Stimulated activated CD4-positive, alpha-beta T cell treated with anti-CD3 and anti-CD28 coated beads, Interleukin-12 subunit alpha, Interleukin-12 subunit beta, amount 100 ng/mL, for 24 hours (primary cell): ENCODE measurements around the gene IDH3B.
"Not testable (repeated sequence)": the region's sequence is repeated elsewhere in the genome, so short reads cannot be mapped to it uniquely, and the experiment has no call there.

Source experiments
- DNase-seq, 2 experiments: peaks; one replicate each; pipeline ENCODE4 v3.0.0-alpha.2; 2020; ENCODE audit warnings: low read depth in 2 of 2

IDH3B gene

DNA sequence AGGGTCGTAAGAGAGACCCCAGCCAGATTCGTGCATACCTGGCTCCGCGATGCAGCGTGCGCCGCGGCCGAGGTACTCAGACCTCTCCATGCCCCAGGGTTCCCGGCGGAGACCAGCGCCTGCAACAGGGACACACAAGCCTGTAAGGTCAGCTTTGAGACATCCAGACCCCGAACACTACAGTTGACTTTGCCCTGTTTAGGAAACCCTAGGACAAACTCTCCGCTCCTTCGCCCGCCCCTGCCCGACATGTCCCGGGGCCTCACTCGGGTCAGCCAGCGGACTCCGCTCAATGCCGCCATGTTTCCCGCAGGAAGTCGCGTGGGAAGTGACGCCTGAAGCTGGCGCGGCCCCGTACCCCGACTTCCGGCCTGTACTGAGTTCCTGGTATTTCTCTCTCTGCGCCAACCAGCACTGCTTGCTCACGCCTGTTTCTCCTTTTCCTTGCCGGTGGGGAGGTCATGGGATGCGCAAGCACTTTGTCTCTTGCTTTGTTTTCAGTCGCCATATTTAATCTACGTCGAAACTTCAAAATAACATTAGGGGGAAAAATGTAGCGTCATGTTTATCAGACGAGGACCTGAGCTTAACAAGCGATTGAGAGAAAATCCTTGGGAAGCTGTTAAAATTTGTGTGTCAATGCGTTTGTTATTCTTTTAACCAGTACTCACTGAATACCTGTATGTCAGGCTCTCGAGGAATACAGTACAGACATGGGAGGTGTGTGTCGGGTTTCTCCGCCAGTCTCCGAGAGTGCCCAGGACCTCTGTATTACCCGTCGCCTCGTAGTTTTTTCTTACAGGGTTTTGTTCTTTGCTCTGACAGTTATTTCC, at the start of gene IDH3B:
Gene IDH3B, minus strand, starts transcription at position 330 of the 833 bp plus-strand sequence. Its CDS starts 28 bp downstream, at position 302.
- DNase-seq, result peak; percentile 86 to 88

DNA sequence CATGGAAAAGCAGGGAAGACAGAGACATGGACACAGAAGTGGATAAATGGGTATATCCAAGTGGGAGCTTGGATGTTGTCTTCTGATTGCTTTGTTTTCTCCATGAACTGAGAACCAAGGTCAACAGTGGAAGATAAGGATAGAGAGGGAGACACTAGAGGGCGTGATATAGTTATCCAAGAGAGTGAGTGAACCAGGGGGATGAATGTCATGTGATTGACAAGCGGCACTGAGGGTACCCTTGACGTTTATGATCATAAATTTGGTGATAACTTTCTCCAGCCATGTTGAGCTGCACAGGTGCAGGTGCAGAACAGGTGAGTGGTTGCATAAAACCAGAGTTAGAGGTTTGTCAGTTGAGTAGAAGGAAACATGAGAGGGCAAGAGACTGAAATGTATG, 49.3 kb upstream of the IDH3B start:
- no peak for DNase-seq

DNA sequence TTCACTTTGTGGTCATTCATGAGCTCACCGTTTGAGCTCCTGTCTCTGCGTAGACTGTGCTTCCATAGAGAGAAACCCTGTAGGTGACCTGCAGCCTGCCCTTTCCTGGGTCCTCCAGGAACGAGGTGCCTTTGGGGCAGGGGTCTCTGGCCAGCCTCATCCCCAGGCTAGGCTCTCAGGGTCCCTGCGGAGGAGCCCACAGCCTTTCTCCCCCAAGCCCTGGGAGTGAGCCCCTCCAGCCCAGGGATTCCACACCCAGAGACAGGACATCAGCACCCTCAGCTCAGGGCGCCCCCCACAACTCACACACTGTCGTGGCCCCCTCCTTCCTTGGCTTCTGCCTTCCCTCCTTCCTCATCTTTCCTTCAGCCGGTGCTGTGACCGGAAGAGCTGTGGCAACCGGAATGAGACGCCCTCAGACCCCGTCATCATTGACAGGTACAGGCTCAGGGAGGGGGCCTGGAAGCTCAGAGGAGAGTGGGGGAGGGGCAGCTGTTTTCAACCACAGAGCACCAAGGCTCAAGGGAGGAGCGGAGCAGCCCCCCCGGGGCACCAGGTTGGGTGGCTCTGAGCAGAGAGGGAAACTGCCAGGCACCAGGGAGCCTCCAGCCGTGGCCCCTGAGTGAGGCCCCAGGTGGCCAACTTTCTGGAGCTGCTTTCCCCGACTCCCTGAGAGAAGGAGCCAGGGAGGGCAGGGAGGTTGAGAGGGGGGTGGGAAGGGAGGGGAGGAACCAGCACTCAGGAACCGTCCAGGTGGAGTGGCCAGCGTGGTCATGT, 45.4 kb upstream of the IDH3B start:
- DNase-seq, result no peak

DNA sequence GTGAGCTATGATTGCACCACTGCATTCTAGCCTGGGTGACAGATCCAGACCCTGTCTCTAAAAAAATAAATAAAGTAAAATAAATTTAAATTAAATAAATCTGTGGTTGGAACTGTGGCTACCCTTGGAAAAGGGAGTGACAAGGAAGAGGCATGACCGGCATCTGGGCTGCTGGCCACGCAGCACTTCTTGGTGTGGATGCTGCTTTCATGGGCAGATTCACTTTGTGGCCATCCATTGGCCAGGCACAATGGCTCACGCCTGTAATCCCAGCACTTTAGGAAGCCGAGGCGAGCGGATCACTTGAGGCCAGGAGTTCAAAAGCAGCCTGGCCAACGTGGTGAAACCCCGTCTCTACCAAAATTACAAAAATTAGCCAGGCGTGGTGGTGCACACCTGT, 44.6 kb upstream of the IDH3B start:
- DNase-seq, result no peak

DNA sequence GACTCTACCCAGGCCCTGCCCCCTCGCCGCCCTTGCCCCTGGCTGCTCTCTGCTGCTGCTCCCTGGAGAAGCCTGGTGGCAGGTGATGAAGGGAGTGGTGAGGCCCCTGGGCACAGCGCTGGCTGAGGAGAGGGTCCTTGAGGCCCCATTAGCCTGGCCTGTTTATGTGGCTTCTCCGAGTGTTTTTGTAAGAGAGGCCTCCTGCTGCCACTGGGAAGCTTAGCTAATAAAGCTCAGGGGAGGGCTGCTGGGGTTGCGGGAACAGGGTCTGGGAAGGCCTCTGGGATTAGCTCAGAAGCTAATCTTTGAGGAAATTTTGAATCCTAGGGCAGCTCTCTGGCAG, 44.0 kb upstream of the IDH3B start:
- DNase-seq, result no peak

DNA sequence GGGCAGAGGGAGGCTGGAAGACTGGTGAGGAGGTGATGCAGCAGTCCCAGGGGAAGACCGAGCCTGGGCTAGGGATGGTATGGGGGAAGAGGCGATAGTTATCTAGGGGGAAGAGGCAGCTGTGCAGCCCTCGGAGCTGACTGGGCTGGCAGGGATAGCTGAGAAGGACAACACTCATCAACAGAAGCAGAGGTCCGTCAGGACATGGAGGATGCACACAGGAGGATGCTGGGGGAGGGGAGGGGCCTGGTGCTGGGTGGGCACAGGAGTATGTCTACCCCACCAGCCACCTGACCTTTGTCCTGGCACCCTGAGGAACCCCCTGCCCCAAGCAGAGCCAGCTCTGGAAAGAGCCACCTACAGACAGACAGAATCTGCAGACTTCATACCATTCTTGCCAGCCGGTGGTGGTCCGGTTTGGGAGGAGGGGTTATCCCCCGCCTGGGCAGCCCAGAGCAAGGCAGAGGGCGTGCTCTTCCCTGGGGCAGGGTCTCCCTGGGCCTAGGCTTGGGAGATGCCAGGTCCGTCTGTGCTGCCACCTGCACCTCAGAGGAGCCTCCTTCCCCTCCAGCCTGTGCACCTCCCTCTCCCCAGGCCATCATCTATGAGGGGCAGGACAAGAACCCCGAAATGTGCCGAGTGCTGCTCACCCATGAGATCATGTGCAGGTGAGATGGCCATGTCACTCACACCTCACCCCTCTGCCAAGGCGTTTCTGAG, 43.5 kb upstream of the IDH3B start:
- no peak for DNase-seq

DNA sequence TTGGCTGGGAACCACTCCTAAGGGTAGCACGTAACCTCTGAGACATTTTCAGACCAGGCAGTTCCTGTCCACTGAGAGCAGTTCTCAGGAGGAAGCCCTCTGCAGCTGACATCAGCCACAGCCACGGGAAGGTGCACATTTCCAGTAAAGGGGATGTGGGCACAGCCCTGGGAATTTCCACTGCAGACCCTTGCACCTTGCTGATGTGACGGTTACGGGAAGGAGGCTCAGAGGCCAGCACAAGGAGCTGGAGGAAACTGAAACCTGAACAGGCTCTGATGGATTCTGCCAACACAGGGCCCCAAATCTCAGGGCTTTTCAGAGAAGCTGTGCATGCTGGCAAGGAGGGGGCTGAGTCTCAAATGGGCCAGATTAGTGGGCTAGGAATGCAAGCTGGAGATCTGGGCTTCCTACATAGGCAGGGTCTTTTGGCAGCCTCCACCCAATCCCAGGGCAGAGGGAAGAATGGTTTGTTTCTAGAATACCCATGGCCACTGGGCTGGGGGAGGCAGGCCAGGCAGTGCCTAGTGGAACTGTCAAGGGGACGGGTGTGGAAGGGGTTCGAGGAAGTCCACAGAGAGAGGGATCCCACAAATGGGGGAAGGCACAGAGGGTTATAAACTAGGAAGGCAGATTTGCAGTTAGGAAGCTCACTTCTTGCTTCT, 42.8 kb upstream of the IDH3B start:
- no peak for DNase-seq

DNA sequence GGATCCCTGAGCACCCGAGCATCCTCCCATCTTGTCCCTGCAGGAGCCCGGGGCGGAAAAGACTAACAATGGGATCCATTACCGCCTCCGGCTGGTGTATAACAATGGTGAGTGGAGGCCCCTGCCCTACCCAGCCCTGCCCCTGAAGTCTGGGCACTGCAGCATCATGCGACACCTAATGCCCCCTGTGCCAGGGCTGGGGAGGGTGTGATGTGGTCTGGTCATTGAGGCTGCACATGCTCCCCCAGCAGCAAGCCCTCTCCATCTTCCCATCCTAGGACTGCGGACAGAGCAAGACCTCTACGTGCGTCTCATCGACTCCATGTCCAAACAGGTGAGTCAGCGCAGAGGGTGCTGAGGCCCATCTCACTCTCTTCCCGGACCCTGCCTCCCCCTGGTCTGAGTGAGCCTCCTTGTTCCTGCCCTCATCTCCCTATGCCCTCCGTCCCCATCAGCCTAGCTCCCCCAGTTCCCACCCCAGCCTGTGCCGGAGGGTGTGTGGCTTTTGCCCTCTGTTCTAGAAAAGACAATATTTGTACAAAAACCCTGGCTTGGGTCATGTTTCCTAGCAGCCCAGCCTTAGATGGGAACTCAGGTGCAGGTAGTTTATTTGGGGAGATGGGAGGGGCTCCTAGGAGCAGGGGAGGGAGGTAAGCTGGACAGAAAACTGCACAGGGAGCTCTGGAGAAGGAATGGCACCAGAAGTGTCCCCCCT, 42.1 kb upstream of the IDH3B start:
- no peak for DNase-seq

DNA sequence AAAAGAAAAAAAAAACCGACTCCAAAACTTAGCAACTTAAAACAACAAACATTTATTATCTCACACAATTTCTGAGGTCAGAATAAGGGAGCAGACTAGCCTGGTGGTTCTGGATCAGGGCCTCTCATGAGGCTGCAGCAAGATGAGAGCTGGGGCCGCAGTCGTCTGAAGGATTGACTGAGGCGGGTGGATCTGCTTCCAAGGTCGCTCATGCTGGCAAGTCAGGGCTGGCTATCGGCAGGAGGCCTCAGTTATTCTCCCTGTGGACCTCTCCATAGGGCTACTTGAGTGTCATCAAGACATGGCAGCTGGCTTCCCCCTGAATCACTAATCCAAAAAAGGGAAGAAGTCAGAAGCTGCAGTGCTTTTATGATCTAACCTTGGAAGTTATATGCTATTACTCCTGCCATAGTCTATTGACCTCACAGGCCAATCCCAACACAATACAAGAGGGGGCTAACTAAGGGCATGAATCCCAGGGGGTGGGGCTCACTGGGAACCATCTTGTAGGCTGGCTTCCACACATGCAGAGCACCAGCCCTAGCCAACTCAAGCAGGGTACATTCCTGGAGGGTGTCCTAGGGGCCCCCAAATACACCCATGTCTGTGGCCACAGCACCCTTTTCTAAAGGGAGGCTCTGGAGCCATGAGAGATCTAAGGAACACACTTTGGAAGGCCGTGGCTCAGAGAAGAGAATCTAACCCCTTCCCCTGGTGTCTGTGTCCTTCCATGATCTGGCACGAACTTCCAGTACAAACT, 39.9 kb upstream of the IDH3B start:
- no peak for DNase-seq

DNA sequence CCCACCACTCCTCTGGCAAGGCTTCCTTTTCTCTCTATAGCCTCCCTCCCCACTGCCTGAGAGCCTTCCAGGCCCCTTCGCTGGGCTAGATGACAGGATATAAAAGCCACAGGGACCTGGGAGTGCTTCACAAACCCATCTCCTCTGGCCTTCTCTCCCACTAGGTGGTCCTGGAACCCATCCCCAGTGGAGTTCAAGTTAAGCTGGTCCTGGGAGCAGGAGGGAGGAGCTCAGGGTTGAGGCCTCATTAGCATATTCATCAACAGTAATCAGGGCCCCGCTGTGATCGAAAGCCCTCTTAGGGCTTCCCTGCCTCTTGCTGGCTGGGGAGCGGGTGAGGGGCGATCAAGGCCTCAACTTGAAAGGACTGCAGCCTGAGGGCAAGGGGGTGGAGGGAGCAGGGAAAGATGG, 37.7 kb upstream of the IDH3B start:
- DNase-seq, result no peak

DNA sequence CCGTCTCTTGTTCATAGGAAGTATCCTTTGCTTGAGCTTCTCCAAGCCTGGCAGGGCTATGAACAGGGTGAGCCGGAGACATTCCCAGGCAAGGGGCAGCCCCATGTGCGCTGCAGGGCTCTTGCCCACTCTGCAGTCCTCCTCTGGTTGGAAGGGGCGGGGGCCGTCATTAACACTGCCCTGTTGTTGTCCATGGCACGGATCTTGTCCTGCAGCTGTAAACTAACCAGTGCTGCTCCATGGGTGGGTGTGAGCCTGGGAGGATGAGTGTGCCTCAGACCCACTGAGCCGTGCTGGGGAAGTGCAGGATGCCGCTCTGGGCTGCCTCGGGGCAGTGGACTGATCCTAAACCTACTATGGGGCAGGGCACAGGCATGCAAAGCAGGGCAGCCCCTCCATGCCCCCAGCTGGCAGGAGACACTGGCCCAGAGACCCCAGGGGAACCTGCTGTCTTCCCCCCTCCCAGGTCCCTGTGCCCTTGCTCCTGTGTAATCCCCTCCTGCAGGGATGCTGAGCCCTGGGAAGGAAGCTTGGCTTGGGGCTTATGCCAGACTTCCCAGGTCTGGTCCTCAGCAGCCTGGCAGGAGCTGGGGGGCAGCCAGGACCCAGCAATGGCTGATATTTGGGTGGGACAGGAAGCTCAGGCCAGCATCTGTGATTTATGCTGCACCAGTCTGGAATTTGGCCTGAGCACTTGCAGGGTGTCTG, 37.1 kb upstream of the IDH3B start:
- no peak for DNase-seq

DNA sequence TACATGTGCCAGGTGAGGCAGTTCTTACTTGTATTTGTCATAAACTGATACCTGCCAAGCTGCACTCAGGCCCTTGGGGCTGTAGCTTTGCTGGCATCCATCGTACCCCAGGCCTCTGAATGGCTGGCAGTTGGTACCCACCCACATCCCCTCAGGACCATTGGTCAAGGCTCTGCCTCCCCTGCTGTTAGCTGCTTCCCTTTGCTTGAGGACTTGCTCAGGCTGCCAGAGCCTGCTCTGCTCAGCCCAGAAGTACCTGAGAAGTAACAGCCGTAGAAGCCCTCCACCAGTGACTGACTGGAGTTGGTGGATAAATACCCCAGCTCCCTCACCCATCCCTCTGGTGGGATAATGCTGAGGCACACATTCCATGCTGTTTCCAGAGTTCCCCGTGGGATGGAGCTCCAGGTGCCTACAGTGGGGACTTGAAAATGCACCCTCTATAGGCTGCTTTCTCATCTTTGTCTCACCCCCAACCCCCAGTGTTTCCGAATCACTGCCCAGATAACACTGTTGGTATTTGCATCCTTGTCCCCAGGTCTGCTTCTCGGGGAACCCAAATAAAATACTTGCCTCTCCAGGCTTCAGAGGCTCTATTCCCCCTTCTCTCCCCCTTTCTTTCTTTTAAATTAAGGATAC, 35.9 kb upstream of the IDH3B start:
- DNase-seq, result no peak

DNA sequence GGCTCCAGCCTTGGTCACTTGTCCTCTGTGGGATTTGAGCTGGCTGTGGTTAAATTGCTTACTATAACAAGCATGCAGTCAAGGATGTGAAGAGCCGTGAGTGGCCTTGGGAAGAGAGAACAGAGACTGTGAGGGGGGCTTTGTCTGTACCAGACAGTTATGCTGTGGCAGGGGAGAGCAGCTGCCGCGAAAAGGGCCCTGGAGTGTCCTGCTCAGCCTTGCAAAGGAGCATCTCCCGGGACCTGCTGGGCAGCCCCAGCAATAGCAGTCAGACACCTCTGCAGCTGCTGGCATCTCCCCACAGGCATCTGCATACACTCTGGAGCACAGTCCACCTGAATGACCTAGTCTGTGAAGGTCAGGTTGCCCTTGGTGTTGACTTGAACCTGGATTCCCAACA, 34.9 kb upstream of the IDH3B start:
- no peak for DNase-seq

DNA sequence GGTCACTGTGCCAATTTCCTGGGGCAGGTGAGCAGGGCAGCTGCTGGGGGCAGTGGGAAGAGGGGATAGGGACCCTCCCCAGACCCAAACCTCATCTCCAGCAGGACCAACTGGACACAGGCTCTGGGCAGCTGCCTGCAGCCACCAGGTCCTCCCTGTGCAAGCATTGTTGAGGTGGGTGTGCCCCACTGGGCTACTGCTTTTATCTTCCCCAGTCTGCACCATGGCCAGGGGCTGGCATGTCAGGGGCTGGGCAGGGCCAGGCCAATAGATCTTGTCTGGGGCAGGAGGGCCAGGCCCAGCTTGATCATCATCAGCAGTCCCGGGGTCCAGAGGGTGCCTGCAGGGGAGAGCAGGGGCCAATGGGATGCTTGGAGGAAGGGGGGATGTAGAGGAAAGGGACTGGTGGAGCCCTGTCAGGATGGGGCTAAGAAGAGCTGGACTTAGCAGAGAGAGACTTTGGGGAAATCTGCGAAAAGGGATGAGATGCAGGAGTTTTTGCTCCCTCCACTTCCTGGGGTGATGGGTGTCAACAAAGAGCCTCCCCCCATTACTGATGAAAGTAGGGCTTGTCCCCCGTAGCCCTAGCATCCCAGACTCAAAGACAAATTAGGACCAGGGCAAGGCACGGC, 34.3 kb upstream of the IDH3B start:
- DNase-seq, result no peak

DNA sequence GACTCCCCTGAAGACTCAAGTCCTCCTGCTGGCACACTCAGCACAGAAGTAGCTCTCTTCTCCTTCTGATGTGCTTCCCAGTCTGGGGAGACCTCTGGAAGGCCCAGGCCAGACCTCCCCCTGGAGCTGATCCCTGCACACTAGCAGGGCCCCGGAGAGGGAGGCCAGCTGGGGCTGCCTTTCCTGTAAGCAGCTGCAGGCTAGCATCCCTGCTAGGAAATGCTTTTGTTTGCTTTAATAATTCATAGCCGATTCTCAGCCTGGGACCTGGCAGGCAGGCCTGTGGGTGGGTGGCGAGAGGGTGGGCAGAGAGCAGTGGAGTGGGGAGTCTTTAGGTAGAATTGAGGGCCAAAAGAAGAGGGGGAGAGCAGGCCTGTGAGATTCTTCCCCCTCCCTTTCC, 33.8 kb upstream of the IDH3B start:
- no peak for DNase-seq

DNA sequence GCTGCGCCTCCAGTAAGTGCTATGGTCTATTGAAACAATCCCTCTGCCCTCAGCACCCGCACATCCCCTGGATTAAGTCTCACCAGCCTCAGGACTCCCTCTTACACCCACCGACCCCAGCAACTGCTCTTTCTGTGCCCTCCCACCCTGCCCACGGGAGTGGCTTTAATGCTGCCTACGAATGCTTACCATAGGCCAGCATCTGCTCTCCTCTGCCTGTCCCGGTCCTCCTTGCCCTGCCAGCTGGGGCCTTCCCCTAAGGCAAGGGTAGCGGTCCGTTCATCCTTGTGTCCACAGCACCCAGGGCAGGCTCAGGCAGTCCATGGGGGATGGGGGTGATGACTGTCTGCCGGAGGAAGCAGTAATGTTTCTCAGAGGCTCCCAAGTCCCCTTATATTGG, 32.6 kb upstream of the IDH3B start:
- no peak for DNase-seq

DNA sequence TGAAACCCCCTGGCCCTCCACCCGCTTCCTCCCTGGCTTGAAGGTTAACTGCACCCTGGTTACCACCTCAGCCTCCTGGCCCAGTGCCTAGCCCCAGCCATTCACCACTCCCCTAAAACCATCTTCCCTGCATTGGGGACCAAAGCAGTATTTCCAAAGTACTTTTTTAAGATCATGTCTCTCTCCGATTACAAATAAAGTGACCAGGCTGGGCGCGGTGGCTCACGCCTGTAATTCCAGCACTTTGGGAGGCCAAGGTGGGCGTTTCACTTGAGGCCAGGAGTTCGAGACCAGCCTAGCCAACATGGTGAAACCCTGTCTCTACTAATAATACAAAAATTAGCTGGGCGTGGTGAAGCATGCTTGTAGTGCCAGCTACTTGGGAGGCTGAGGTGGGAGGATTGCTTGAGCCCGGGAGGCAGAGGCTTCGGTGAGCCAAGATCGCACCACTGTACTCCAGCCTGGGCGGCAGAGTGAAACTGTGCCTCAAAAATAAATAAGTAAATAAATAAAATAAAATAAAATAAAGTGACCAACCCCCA, 32.0 kb upstream of the IDH3B start:
- DNase-seq, result not testable (repeated sequence)

DNA sequence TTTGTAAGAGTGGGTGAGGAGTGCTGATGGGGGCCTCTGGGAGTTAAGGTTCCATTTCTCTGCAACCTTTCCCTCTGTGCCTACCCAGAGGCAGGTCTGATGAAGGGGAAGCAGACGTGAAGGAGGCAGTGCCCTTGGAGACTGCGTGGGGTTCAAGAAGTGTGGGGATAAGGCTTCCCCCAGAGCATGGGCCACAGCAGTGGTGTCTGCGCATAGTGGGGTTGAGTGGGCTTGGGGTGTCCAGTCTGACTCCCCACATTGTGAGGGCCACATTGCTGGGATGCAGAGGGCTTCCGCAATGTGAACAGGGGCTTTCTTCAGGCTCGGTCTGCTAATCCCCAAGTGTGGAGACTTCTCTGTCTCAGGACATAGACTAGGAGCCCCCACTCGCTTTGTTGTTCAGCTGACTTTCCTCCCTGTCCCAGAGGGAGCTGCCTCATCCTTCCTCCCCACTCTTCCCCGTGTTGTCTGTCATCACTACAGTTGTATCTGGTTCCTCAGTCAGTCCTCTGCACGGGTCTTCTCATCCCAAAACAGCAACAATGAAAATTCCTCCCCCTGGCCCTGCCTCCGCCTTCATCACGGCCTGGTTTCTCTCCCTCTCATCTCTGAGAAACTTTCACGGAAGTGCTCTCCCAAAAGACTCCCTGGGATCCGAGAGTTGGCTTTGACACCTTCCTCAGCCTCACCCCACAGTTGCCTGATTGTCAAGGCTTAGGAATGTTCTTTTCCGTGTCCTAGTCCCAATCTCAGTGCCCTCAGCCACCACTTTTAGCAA, 31.4 kb upstream of the IDH3B start:
- DNase-seq, result no peak
